Peyer's patch (tissue), 4 donors: ENCODE results near the gene TRAPPC5. TPM values are rescaled to one million over a fixed set of nuclear protein-coding genes. Genes with fewer than 3 reads are reported as not detected.

Source experiments
- DNase-seq, 3 donors: peaks; one replicate each; pipeline ENCODE4 v3.0.0-alpha.2; 2017 to 2019
- H3K27ac ChIP-seq, 4 donors: fragments of 200-600 bp; sonication (generic); one replicate each; pipeline ENCODE4 v1.5.1; 2016 to 2019
- H3K27me3 ChIP-seq, 2 donors: fragments of 200-600 bp; sonication (generic); one replicate each; pipeline ENCODE4 v1.5.1; 2019
- H3K36me3 ChIP-seq, 3 donors: fragments of 200-600 bp; sonication (generic); one replicate each; pipeline ENCODE4 v1.5.1; 2016 to 2019
- H3K4me1 ChIP-seq, 4 donors: fragments of 200-600 bp; sonication (generic); one replicate each; pipeline ENCODE4 v1.5.1; 2016 to 2019
- H3K4me3 ChIP-seq, 4 donors: fragments of 200-600 bp; sonication (generic); 1 replicate in 3 of 4; 2 replicates in 1 of 4; pipeline ENCODE4 v1.5.1; 2016 to 2019; ENCODE audit warnings: mild to moderate bottlenecking in 1 of 4
- H3K9me3 ChIP-seq, 4 donors: fragments of 200-600 bp; sonication (generic); one replicate each; pipeline ENCODE4 v1.5.1; 2016 to 2019; ENCODE audit warnings: mild to moderate bottlenecking in 1 of 4
- CTCF ChIP-seq, 6 experiments: fragments of 450-650 bp in 4 of 6; fragments of 200-600 bp in 2 of 6; sonication (generic) in 1 of 6; IDR thresholded peaks; one replicate each; pipeline ENCODE4 v1.5.1; 2017 to 2019; ENCODE audit warnings: antibody characterized with exemption in 6 of 6, mild to moderate bottlenecking in 3 of 6, moderate library complexity in 1 of 6
- POLR2A ChIP-seq, 2 donors: fragments of 450-650 bp; IDR thresholded peaks; one replicate each; pipeline ENCODE4 v1.5.1; 2017; ENCODE audit warnings: antibody characterized with exemption in 2 of 2, mild to moderate bottlenecking in 2 of 2, moderate library complexity in 2 of 2
- total RNA-seq, 4 donors: library from RNA; depleted of rRNA; stranded (reverse); fragments of >200 nt; gene quantifications; one replicate each; pipeline ENCODE4 v1.1.0, GENCODE V29; 2016

TRAPPC5 gene
- total RNA-seq, 4 donors from 2014 or later: 18.2 to 55.8 (median 54.0) TPM

GRCh38 chr19:7731218-7731595 is 50.6 kb downstream of the TRAPPC5 start:
- no peaks in the 10 kb centered on the region for H3K36me3 ChIP-seq
- peaks cover 0 to 27% of the 10 kb centered on the region in 2 donors for H3K27me3 ChIP-seq

GRCh38 chr19:7731615-7732014 is 51.0 kb downstream of the TRAPPC5 start:
- DNase-seq: no peak
- Histone ChIP-seq H3K9me3 (no peaks in the 10 kb centered on the region), H3K27ac (no peak overlapping the region), H3K4me1 (peaks cover 0 to 11% (median 3%) of the 10 kb centered on the region in 4 donors), H3K4me3 (no peak overlapping the region), H3K36me3 (no peaks in the 10 kb centered on the region), H3K27me3 (peaks cover 0 to 27% of the 10 kb centered on the region in 2 donors)
- TF ChIP-seq POLR2A (IDR thresholded peaks at IDR 0.05): no peak
- no peak for TF ChIP-seq CTCF (IDR thresholded peaks at IDR 0.05)

More at GRCh38 chr19:7731218-7731595, 50.6 kb downstream of the TRAPPC5 start:
- Histone ChIP-seq H3K9me3 (no peaks in the 10 kb centered on the region), H3K27ac (no peak overlapping the region), H3K4me1 (peaks cover 0 to 11% (median 3%) of the 10 kb centered on the region in 4 donors), H3K4me3 (no peak overlapping the region)
- TF ChIP-seq POLR2A (IDR thresholded peaks at IDR 0.05): no peak
- TF ChIP-seq CTCF (IDR thresholded peaks at IDR 0.05): no peak
- DNase-seq: no peak

- no peaks in the 10 kb centered on the region for H3K9me3 ChIP-seq
- peaks cover 0 to 11% (median 3%) of the 10 kb centered on the region in 4 donors for H3K4me1 ChIP-seq
Observed at GRCh38 chr19:7732045-7732444, 51.4 kb downstream of the TRAPPC5 start, which contains the start of gene CLEC4G. Gene CLEC4G (minus strand): TSS chr19:7732110. CDS start chr19:7732102, 8 bp downstream.

GRCh38 chr19:7733376-7733775 is 52.7 kb downstream of the TRAPPC5 start:
- H3K27me3 ChIP-seq: peaks cover 0 to 26% of the 10 kb centered on the region in 2 donors
- H3K9me3 ChIP-seq: no peaks in the 10 kb centered on the region
- H3K4me1 ChIP-seq: peaks cover 0 to 11% (median 3%) of the 10 kb centered on the region in 4 donors
- TF ChIP-seq CTCF (IDR thresholded peaks at IDR 0.05) (no peak), POLR2A (IDR thresholded peaks at IDR 0.05) (no peak)
- H3K4me3 ChIP-seq: no peak overlapping the region
- no peak for DNase-seq
- no peak overlapping the region for H3K27ac ChIP-seq
- H3K36me3 ChIP-seq: no peaks in the 10 kb centered on the region

More at GRCh38 chr19:7732045-7732444, 51.4 kb downstream of the TRAPPC5 start, which contains the start of gene CLEC4G:
- TF ChIP-seq POLR2A (IDR thresholded peaks at IDR 0.05) (no peak), CTCF (IDR thresholded peaks at IDR 0.05) (no peak)
- Histone ChIP-seq H3K4me3 (no peak within 1 kb of the TSS), H3K27ac (no peak within 1 kb of the TSS), H3K36me3 (no peaks in the 10 kb centered on the region), H3K27me3 (peaks cover 0 to 27% of the 10 kb centered on the region in 2 donors)
- no peak for DNase-seq

GRCh38 chr19:7734220-7735203 is 53.9 kb downstream of the TRAPPC5 start:
- H3K4me1 ChIP-seq: peaks cover 0 to 11% (median 3%) of the 10 kb centered on the region in 4 donors
- no peak overlapping the region for H3K27ac ChIP-seq
- no peak for TF ChIP-seq CTCF (IDR thresholded peaks at IDR 0.05)
- TF ChIP-seq POLR2A (IDR thresholded peaks at IDR 0.05): no peak
- no peaks in the 10 kb centered on the region for H3K9me3 ChIP-seq
- peak in 1 of 3 donors; percentile 24 for DNase-seq
- no peak overlapping the region for H3K4me3 ChIP-seq
- H3K36me3 ChIP-seq: no peaks in the 10 kb centered on the region
- peaks cover 0 to 16% of the 10 kb centered on the region in 2 donors for H3K27me3 ChIP-seq
